HCT116 (cell line): Measurements from ENCODE around the gene ZNF581. TPM values are rescaled to one million over a fixed set of nuclear protein-coding genes. Genes with fewer than 3 reads are reported as not detected.

Source experiments
- ATAC-seq: fragments of 200-7000 bp; cut with Tn5 transposase; 2 replicates; pipeline ENCODE4 v1.9.1; 2020; ENCODE audit warnings: mild to moderate bottlenecking, moderate library complexity
- BruUV-seq: library from RNA; stranded (reverse); fragments of 400-500 nt; replicated peaks from 2 replicates; lab custom pipeline; 2021; lab: Mats Ljungman, UMichigan
- CTCF ChIA-PET: fragments of 300-600 bp; sonication (Branson Sonifier 250); formaldehyde crosslinking; loops from one replicate; lab custom pipeline; 2021; ENCODE audit warnings: antibody characterized with exemption; lab: Charles Lee
- POLR2A ChIA-PET: fragments of 300-600, 350-600 bp; sonication (Branson Sonifier 250); formaldehyde crosslinking; loops from one replicate; lab custom pipeline; 2021; ENCODE audit warnings: antibody characterized with exemption; lab: Charles Lee
- RAD21 ChIA-PET, 2 experiments: fragments of 300-600 bp; sonication (Branson Sonifier 250); formaldehyde crosslinking; loops; one replicate each; lab custom pipeline; 2023; ENCODE audit warnings: low total read pairs in 2 of 2; ENCODE audit not compliant: uncharacterized antibody in 2 of 2, unreplicated experiment in 2 of 2, low non-redundant PET in 1 of 2; lab: Charles Lee
- DNase-seq: peaks from one replicate; pipeline ENCODE4 v3.0.0-alpha.2; 2010; ENCODE audit warnings: low read depth, low spot score
- H2AFZ ChIP-seq: fragments of 200-600 bp; shearing (Covaris generic), sonication (generic); 2 replicates; pipeline ENCODE4 v1.6.1; 2017; ENCODE audit warnings: low read depth, mixed run types, mixed read lengths, antibody characterized with exemption, low read length; ENCODE audit not compliant: poor library complexity, severe bottlenecking
- H3K27ac ChIP-seq: 2 replicates; pipeline ENCODE4 v1.5.1; 2012; ENCODE audit warnings: low read depth, low read length
- H3K27me3 ChIP-seq: fragments of 200-600 bp; sonication (generic); 2 replicates; pipeline ENCODE4 v1.6.1; 2016; ENCODE audit warnings: mixed run types, low read length, mixed read lengths; ENCODE audit not compliant: insufficient read depth
- H3K36me3 ChIP-seq, 2 experiments: fragments of 200-500 bp in 1 of 2; fragments of 200-600 bp in 1 of 2; sonication (Bioruptor generic) in 1 of 2; sonication (generic) in 1 of 2; 2 replicates each; pipeline versions ENCODE4 v1.5.1 to v1.6.1; 2014 to 2016; ENCODE audit warnings: low read length in 2 of 2, inconsistent platforms in 1 of 2, mixed read lengths in 1 of 2, mixed run types in 1 of 2; ENCODE audit not compliant: insufficient read depth in 2 of 2, control insufficient read depth in 1 of 2
- H3K4me1 ChIP-seq, 2 experiments: fragments of 200-600 bp in 1 of 2; sonication (generic) in 1 of 2; 2 replicates each; pipeline versions ENCODE4 v1.5.1 to v1.6.1; 2012 to 2017; ENCODE audit warnings: low read length in 2 of 2, inconsistent platforms in 1 of 2, mild to moderate bottlenecking in 1 of 2, mixed read lengths in 1 of 2, mixed run types in 1 of 2, moderate library complexity in 1 of 2; ENCODE audit not compliant: insufficient read depth in 2 of 2, control insufficient read depth in 1 of 2
- H3K4me2 ChIP-seq: fragments of 200-600 bp; sonication (generic); 2 replicates; pipeline ENCODE4 v1.6.1; 2017; ENCODE audit warnings: mixed run types, low read length, mixed read lengths
- H3K4me3 ChIP-seq, 2 experiments: fragments of 200-600 bp in 1 of 2; sonication (generic) in 1 of 2; replicated peaks in 1 of 2; 2 replicates each; pipeline ENCODE4 v1.5.1; 2011 to 2016; ENCODE audit warnings: low read length in 2 of 2, control low read depth in 1 of 2, low read depth in 1 of 2, mild to moderate bottlenecking in 1 of 2, mixed read lengths in 1 of 2, mixed run types in 1 of 2
- H3K79me2 ChIP-seq: fragments of 200-600 bp; sonication (generic); 2 replicates; pipeline ENCODE4 v1.6.1; 2017; ENCODE audit warnings: mild to moderate bottlenecking, mixed run types, low read length, moderate library complexity, mixed read lengths; ENCODE audit not compliant: insufficient read depth
- H3K9ac ChIP-seq: fragments of 200-600 bp; sonication (generic); 2 replicates; pipeline ENCODE4 v1.6.1; 2016; ENCODE audit warnings: low read length, mixed read lengths
- H3K9me2 ChIP-seq: fragments of 200-600 bp; sonication (generic), shearing (Covaris generic); 2 replicates; pipeline ENCODE4 v1.6.1; 2017; ENCODE audit warnings: mixed run types, mild to moderate bottlenecking, moderate library complexity; ENCODE audit not compliant: insufficient read depth
- H3K9me3 ChIP-seq, 2 experiments: fragments of 200-500 bp in 1 of 2; fragments of 200-600 bp in 1 of 2; sonication (Bioruptor generic) in 1 of 2; sonication (generic) in 1 of 2; 2 replicates each; pipeline ENCODE4 v1.6.1; 2014 to 2017; ENCODE audit warnings: low read length in 2 of 2, mixed read lengths in 2 of 2, inconsistent platforms in 1 of 2, low read depth in 1 of 2, mild to moderate bottlenecking in 1 of 2, mixed run types in 1 of 2, moderate library complexity in 1 of 2; ENCODE audit not compliant: control insufficient read depth in 1 of 2, insufficient read depth in 1 of 2
- H4K20me1 ChIP-seq: fragments of 200-600 bp; sonication (generic), shearing (Covaris generic); 2 replicates; pipeline ENCODE4 v1.6.1; 2017; ENCODE audit warnings: mixed run types, mild to moderate bottlenecking, moderate library complexity; ENCODE audit not compliant: insufficient read depth
- EGR1 ChIP-seq: IDR thresholded peaks from 2 replicates; pipeline ENCODE4 v1.6.1; 2012; ENCODE audit warnings: low read depth
- intact Hi-C: fragments of 100-400 bp; cut with micrococcal nuclease; formaldehyde crosslinking; loops from 2 replicates; pipeline ENCODE4 v1.10.0; 2022
- total RNA-seq: library from RNA; stranded (reverse); gene quantifications from one replicate; pipeline ENCODE4 v1.2.1, GENCODE V29; 2021; ENCODE audit not compliant: unreplicated experiment
- TF ChIP-seq, protein P1 (sequence below): IDR thresholded peaks from 2 replicates; pipeline ENCODE4 v1.6.1; 2012; ENCODE audit warnings: low read depth
- TF ChIP-seq, protein P2 (sequence below), 3 experiments: fragments of 200-600 bp in 1 of 3; sonication (generic) in 1 of 3; IDR thresholded peaks in 2 of 3; conservative IDR thresholded peaks in 1 of 3; 2 replicates each; pipeline ENCODE4 v1.5.1; 2012 to 2017; ENCODE audit warnings: low read depth in 2 of 3, low read length in 2 of 3, antibody characterized with exemption in 1 of 3, borderline replicate concordance in 1 of 3, control low read depth in 1 of 3, mild to moderate bottlenecking in 1 of 3, mixed read lengths in 1 of 3, mixed run types in 1 of 3, moderate library complexity in 1 of 3; ENCODE audit not compliant: insufficient read depth in 1 of 3

Gene ZNF581
- total RNA-seq, 1 experiment from 2014 or later = 44.4 TPM

DNA sequence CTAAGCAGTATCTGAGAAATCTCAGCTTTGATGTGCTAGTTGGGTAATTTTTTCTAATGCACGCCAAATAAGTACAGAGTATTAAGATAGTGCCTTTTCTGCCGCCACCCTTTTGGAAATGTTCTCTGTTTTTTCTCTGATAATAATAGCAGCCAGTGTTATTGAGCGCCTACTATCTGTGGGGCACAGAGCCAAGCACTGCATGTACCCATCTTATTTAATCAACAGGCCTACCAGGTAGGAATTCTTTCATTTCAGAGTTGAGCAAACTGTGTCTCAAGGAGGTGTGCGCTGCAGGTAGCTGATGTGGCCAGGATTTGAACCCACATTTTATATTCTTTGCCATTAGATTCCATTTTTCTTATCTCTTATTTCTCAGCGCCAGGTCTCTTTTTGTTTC is 32.9 kb downstream of the ZNF581 start:
- peak overlapping the region; percentile 83 to 94 for H3K4me3 ChIP-seq
- H3K4me2 ChIP-seq = peak overlapping the region; percentile 77
- H3K36me3 ChIP-seq = peaks cover 16 to 25% of the 10 kb centered on the region in 2 experiments; a peak in 3 of 4 replicates
- intact Hi-C loops = no loop called here
- ATAC-seq (no peak), DNase-seq (no peak)
- peaks cover 92% of the 10 kb centered on the region for H3K79me2 ChIP-seq
- H2AFZ ChIP-seq = no peak overlapping the region
- no peaks in the 10 kb centered on the region for H3K9me2 ChIP-seq
- H3K27me3 ChIP-seq = no peaks in the 10 kb centered on the region
- no peaks in the 10 kb centered on the region for H3K9me3 ChIP-seq
- peaks cover 11 to 44% of the 10 kb centered on the region in 2 experiments for H3K4me1 ChIP-seq
- no peak overlapping the region for H3K27ac ChIP-seq
- TF ChIP-seq, protein P1, sequence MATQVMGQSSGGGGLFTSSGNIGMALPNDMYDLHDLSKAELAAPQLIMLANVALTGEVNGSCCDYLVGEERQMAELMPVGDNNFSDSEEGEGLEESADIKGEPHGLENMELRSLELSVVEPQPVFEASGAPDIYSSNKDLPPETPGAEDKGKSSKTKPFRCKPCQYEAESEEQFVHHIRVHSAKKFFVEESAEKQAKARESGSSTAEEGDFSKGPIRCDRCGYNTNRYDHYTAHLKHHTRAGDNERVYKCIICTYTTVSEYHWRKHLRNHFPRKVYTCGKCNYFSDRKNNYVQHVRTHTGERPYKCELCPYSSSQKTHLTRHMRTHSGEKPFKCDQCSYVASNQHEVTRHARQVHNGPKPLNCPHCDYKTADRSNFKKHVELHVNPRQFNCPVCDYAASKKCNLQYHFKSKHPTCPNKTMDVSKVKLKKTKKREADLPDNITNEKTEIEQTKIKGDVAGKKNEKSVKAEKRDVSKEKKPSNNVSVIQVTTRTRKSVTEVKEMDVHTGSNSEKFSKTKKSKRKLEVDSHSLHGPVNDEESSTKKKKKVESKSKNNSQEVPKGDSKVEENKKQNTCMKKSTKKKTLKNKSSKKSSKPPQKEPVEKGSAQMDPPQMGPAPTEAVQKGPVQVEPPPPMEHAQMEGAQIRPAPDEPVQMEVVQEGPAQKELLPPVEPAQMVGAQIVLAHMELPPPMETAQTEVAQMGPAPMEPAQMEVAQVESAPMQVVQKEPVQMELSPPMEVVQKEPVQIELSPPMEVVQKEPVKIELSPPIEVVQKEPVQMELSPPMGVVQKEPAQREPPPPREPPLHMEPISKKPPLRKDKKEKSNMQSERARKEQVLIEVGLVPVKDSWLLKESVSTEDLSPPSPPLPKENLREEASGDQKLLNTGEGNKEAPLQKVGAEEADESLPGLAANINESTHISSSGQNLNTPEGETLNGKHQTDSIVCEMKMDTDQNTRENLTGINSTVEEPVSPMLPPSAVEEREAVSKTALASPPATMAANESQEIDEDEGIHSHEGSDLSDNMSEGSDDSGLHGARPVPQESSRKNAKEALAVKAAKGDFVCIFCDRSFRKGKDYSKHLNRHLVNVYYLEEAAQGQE = no peak
- TF ChIP-seq, protein P2, sequence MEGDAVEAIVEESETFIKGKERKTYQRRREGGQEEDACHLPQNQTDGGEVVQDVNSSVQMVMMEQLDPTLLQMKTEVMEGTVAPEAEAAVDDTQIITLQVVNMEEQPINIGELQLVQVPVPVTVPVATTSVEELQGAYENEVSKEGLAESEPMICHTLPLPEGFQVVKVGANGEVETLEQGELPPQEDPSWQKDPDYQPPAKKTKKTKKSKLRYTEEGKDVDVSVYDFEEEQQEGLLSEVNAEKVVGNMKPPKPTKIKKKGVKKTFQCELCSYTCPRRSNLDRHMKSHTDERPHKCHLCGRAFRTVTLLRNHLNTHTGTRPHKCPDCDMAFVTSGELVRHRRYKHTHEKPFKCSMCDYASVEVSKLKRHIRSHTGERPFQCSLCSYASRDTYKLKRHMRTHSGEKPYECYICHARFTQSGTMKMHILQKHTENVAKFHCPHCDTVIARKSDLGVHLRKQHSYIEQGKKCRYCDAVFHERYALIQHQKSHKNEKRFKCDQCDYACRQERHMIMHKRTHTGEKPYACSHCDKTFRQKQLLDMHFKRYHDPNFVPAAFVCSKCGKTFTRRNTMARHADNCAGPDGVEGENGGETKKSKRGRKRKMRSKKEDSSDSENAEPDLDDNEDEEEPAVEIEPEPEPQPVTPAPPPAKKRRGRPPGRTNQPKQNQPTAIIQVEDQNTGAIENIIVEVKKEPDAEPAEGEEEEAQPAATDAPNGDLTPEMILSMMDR (IDR thresholded peaks at IDR 0.05 in 2 of 3, conservative IDR thresholded peaks at IDR 0.05 in 1 of 3; ENCODE audit: borderline replicate concordance in 1 of 3, insufficient read depth in 1 of 3, low read depth in 2 of 3, low read length in 2 of 3) = peak in 2 of 3 experiments; percentile 10 to 51; a peak in 2 of 6 replicates
- no peak for TF ChIP-seq EGR1
- RAD21 ChIA-PET = no interaction called here
- POLR2A ChIA-PET = no interaction called here
- CTCF ChIA-PET = no interaction called here
- H4K20me1 ChIP-seq = 0 out of 2 replicates have a peak, but pooled peaks cover 8% of the 10 kb centered on the region
- no TSS peak for BruUV-seq
- peak overlapping the region; percentile 84 for H3K9ac ChIP-seq
